HL-60 (cell line): Measurements from ENCODE around the gene PRDM16.

ENCODE experiments used
- GABPA ChIP-seq: IDR thresholded peaks from 2 replicates; pipeline ENCODE4 v1.6.1; 2012; ENCODE audit warnings: low read depth
- TF ChIP-seq, protein P1 (sequence below): IDR thresholded peaks from one replicate; pipeline ENCODE4 v1.5.1; 2011; ENCODE audit warnings: low read length, control low read depth, inconsistent platforms; ENCODE audit not compliant: insufficient read depth

DNA sequence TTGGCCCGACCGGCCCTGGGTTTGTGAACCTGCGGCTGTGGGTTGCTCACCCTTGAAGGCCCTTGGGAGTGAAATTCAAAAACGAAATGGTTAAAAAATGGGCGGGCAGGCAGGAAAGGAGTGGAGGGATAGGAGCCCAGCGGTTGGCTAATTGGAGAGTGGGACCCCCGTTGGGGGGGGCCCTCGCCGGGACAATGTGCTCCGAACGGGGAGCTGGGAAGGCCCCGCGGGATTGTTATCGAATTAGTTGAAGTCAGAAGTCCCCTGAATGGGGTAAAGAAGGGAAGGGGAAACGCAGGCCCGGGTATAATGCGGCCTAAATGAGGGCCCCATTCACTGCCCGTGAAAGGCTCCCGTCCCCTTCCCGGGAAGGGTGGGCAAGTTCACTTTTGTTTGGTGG lies 135.7 kb downstream of the PRDM16 start:
- TF ChIP-seq GABPA: no peak
- TF ChIP-seq, protein P1, sequence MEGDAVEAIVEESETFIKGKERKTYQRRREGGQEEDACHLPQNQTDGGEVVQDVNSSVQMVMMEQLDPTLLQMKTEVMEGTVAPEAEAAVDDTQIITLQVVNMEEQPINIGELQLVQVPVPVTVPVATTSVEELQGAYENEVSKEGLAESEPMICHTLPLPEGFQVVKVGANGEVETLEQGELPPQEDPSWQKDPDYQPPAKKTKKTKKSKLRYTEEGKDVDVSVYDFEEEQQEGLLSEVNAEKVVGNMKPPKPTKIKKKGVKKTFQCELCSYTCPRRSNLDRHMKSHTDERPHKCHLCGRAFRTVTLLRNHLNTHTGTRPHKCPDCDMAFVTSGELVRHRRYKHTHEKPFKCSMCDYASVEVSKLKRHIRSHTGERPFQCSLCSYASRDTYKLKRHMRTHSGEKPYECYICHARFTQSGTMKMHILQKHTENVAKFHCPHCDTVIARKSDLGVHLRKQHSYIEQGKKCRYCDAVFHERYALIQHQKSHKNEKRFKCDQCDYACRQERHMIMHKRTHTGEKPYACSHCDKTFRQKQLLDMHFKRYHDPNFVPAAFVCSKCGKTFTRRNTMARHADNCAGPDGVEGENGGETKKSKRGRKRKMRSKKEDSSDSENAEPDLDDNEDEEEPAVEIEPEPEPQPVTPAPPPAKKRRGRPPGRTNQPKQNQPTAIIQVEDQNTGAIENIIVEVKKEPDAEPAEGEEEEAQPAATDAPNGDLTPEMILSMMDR: no peak
